ENCODE data around the gene ANKFN1.

The ANKFN1 gene

GRCh38 chr17:56292578-56292977, 139.3 kb downstream of the ANKFN1 start:
- no peak overlapping the region for H3K9ac ChIP-seq (ENCODE audit: low read length)
- H2AFZ ChIP-seq (ENCODE audit: low read depth, low read length, severe bottlenecking): no peak overlapping the region
- TF ChIP-seq CTCF (IDR thresholded peaks at IDR 0.05; ENCODE audit: insufficient read depth, low read length, poor library complexity, severe bottlenecking) (no peak), EZH2phosphoT487 (conservative IDR thresholded peaks at IDR 0.05; ENCODE audit: low read length) (no peak)
- no peaks in the 10 kb centered on the region for H3F3A ChIP-seq (ENCODE audit: insufficient read depth)
- no peak overlapping the region for H3K4me3 ChIP-seq (ENCODE audit: insufficient read depth, low read length, poor library complexity, severe bottlenecking)
- no peaks in the 10 kb centered on the region for H3K27me3 ChIP-seq (ENCODE audit: low read length)
- no peaks in the 10 kb centered on the region for H3K9me2 ChIP-seq (replicated peaks; ENCODE audit: insufficient read depth, low read length)
- no peaks in the 10 kb centered on the region for H3K79me2 ChIP-seq (ENCODE audit: insufficient read depth, low read length)
- no peak overlapping the region for H3K27ac ChIP-seq (ENCODE audit: low read depth, low read length)
- no peaks in the 10 kb centered on the region for H4K20me1 ChIP-seq (ENCODE audit: low read depth, low read length)
- no peak overlapping the region for H3K4me2 ChIP-seq (ENCODE audit: low read depth, low read length, poor library complexity, severe bottlenecking)
- no peaks in the 10 kb centered on the region for H3K9me3 ChIP-seq (ENCODE audit: insufficient read depth, low read length)
- no peaks in the 10 kb centered on the region for H3K36me3 ChIP-seq (ENCODE audit: low read length)

- Histone ChIP-seq H3K4me2 (ENCODE audit: low read depth, low read length, poor library complexity, severe bottlenecking) (no peak overlapping the region), H3K36me3 (ENCODE audit: low read length) (no peaks in the 10 kb centered on the region), H3K9me2 (replicated peaks; ENCODE audit: insufficient read depth, low read length) (no peaks in the 10 kb centered on the region), H3K79me2 (ENCODE audit: insufficient read depth, low read length) (no peaks in the 10 kb centered on the region), H3K27me3 (ENCODE audit: low read length) (no peaks in the 10 kb centered on the region), H3K9ac (ENCODE audit: low read length) (no peak overlapping the region), H2AFZ (ENCODE audit: low read depth, low read length, severe bottlenecking) (no peak overlapping the region), H3F3A (ENCODE audit: insufficient read depth) (no peaks in the 10 kb centered on the region), H3K4me3 (ENCODE audit: insufficient read depth, low read length, poor library complexity, severe bottlenecking) (no peak overlapping the region), H3K27ac (ENCODE audit: low read depth, low read length) (no peak overlapping the region), H4K20me1 (ENCODE audit: low read depth, low read length) (no peaks in the 10 kb centered on the region), H3K9me3 (ENCODE audit: insufficient read depth, low read length) (no peaks in the 10 kb centered on the region)
- TF ChIP-seq CTCF (IDR thresholded peaks at IDR 0.05; ENCODE audit: insufficient read depth, low read length, poor library complexity, severe bottlenecking) (no peak), EZH2phosphoT487 (conservative IDR thresholded peaks at IDR 0.05; ENCODE audit: low read length) (no peak)
Observed at GRCh38 chr17:56297184-56297583, 143.9 kb downstream of the ANKFN1 start.

- no peak overlapping the region for H3K4me2 ChIP-seq (ENCODE audit: low read depth, low read length, poor library complexity, severe bottlenecking)
- no peaks in the 10 kb centered on the region for H3K79me2 ChIP-seq (ENCODE audit: insufficient read depth, low read length)
- H3K36me3 ChIP-seq (ENCODE audit: low read length): no peaks in the 10 kb centered on the region
- H3K4me3 ChIP-seq (ENCODE audit: insufficient read depth, low read length, poor library complexity, severe bottlenecking): no peak overlapping the region
- no peak overlapping the region for H3K9ac ChIP-seq (ENCODE audit: low read length)
- TF ChIP-seq EZH2phosphoT487 (conservative IDR thresholded peaks at IDR 0.05; ENCODE audit: low read length) (no peak), CTCF (IDR thresholded peaks at IDR 0.05; ENCODE audit: insufficient read depth, low read length, poor library complexity, severe bottlenecking) (no peak)
- H4K20me1 ChIP-seq (ENCODE audit: low read depth, low read length): no peaks in the 10 kb centered on the region
- no peak overlapping the region for H2AFZ ChIP-seq (ENCODE audit: low read depth, low read length, severe bottlenecking)
- no peaks in the 10 kb centered on the region for H3K9me2 ChIP-seq (replicated peaks; ENCODE audit: insufficient read depth, low read length)
- no peaks in the 10 kb centered on the region for H3K27me3 ChIP-seq (ENCODE audit: low read length)
- H3K9me3 ChIP-seq (ENCODE audit: insufficient read depth, low read length): no peaks in the 10 kb centered on the region
- no peaks in the 10 kb centered on the region for H3F3A ChIP-seq (ENCODE audit: insufficient read depth)
- H3K27ac ChIP-seq (ENCODE audit: low read depth, low read length): no peak overlapping the region
Observed at GRCh38 chr17:56298846-56299245, 145.6 kb downstream of the ANKFN1 start.

Data from SU-DHL-6 (cell line).